Hepatocyte (in vitro differentiated cells): ENCODE measurements around the gene ULK1.

ENCODE experiments used
- EZH2 ChIP-seq: fragments of 200-600 bp; sonication (generic); IDR thresholded peaks from 2 replicates; pipeline ENCODE4 v1.6.1; 2016; ENCODE audit warnings: antibody characterized with exemption, mild to moderate bottlenecking, borderline replicate concordance
- EZH2phosphoT487 ChIP-seq: fragments of 200-600 bp; sonication (generic); IDR thresholded peaks from one replicate; pipeline ENCODE4 v1.6.1; 2018; ENCODE audit warnings: antibody characterized with exemption, mild to moderate bottlenecking, low read depth, moderate library complexity; ENCODE audit not compliant: unreplicated experiment, severe bottlenecking
- TF ChIP-seq, protein P1 (sequence below): fragments of 200-600 bp; sonication (generic); IDR thresholded peaks from 2 replicates; pipeline ENCODE4 v1.5.1; 2016; ENCODE audit warnings: antibody characterized with exemption, mild to moderate bottlenecking; ENCODE audit not compliant: poor library complexity

GRCh38 chr12:131920902-131921840 lies 26.7 kb downstream of the ULK1 start:
- TF ChIP-seq, protein P1, sequence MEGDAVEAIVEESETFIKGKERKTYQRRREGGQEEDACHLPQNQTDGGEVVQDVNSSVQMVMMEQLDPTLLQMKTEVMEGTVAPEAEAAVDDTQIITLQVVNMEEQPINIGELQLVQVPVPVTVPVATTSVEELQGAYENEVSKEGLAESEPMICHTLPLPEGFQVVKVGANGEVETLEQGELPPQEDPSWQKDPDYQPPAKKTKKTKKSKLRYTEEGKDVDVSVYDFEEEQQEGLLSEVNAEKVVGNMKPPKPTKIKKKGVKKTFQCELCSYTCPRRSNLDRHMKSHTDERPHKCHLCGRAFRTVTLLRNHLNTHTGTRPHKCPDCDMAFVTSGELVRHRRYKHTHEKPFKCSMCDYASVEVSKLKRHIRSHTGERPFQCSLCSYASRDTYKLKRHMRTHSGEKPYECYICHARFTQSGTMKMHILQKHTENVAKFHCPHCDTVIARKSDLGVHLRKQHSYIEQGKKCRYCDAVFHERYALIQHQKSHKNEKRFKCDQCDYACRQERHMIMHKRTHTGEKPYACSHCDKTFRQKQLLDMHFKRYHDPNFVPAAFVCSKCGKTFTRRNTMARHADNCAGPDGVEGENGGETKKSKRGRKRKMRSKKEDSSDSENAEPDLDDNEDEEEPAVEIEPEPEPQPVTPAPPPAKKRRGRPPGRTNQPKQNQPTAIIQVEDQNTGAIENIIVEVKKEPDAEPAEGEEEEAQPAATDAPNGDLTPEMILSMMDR: no peak
- no peak for TF ChIP-seq EZH2
- no peak for TF ChIP-seq EZH2phosphoT487
